DOHH2 (cell line): ENCODE measurements around the gene KRTAP4-3.

Experiments
- H3F3A ChIP-seq: fragments of 200-600 bp; sonication (generic), shearing (Covaris generic); 2 replicates; pipeline ENCODE4 v1.6.0; 2016; ENCODE audit warnings: antibody characterized with exemption, mild to moderate bottlenecking; ENCODE audit not compliant: control insufficient read depth, insufficient read depth
- H3K27ac ChIP-seq: fragments of 200-600 bp; sonication (generic); 2 replicates; pipeline ENCODE4 v1.5.1; 2014; ENCODE audit warnings: low read depth, mild to moderate bottlenecking, low read length, moderate library complexity
- H3K27me3 ChIP-seq: fragments of 200-600 bp; sonication (generic); 2 replicates; pipeline ENCODE4 v1.6.1; 2014; ENCODE audit warnings: mild to moderate bottlenecking, low read length, mixed read lengths; ENCODE audit not compliant: control insufficient read depth
- H3K36me3 ChIP-seq: fragments of 200-600 bp; sonication (generic); 2 replicates; pipeline ENCODE4 v1.6.1; 2014; ENCODE audit warnings: mild to moderate bottlenecking, low read length, moderate library complexity, mixed read lengths; ENCODE audit not compliant: control insufficient read depth
- H3K4me1 ChIP-seq: fragments of 200-600 bp; sonication (generic); 2 replicates; pipeline ENCODE4 v1.6.1; 2014; ENCODE audit warnings: mild to moderate bottlenecking, low read length, mixed read lengths; ENCODE audit not compliant: control insufficient read depth
- H3K4me2 ChIP-seq: fragments of 200-600 bp; sonication (generic); 2 replicates; pipeline ENCODE4 v1.6.0; 2014; ENCODE audit warnings: mild to moderate bottlenecking, low read length, moderate library complexity
- H3K4me3 ChIP-seq: fragments of 200-600 bp; sonication (generic); 2 replicates; pipeline ENCODE4 v1.5.1; 2014; ENCODE audit warnings: mild to moderate bottlenecking, low read length, mixed read lengths
- H3K79me2 ChIP-seq: fragments of 200-600 bp; sonication (generic); 2 replicates; pipeline ENCODE4 v1.6.1; 2014; ENCODE audit warnings: mild to moderate bottlenecking, low read length, mixed read lengths; ENCODE audit not compliant: control insufficient read depth
- H3K9me2 ChIP-seq: fragments of 200-600 bp; sonication (generic); replicated peaks from 2 replicates; pipeline ENCODE4 v1.6.1; 2014; ENCODE audit warnings: mild to moderate bottlenecking, low read length, mixed read lengths; ENCODE audit not compliant: control insufficient read depth
- H3K9me3 ChIP-seq: fragments of 200-600 bp; sonication (generic); 2 replicates; pipeline ENCODE4 v1.6.1; 2014; ENCODE audit warnings: antibody characterized with exemption, low read length, mixed read lengths; ENCODE audit not compliant: control insufficient read depth, insufficient read depth
- H4K20me1 ChIP-seq: fragments of 200-600 bp; sonication (generic); 2 replicates; pipeline ENCODE4 v1.6.0; 2014; ENCODE audit warnings: low read depth, mild to moderate bottlenecking, antibody characterized with exemption, low read length, moderate library complexity; ENCODE audit not compliant: control insufficient read depth, insufficient read depth
- EZH2phosphoT487 ChIP-seq: fragments of 200-600 bp; sonication (generic); IDR thresholded peaks from 2 replicates; pipeline ENCODE4 v1.6.1; 2017; ENCODE audit warnings: borderline replicate concordance, mild to moderate bottlenecking, antibody characterized with exemption, low read length, moderate library complexity, mixed read lengths
- TF ChIP-seq, protein P1 (sequence below): fragments of 200-600 bp; sonication (generic); IDR thresholded peaks from one replicate; pipeline ENCODE4 v1.5.1; 2014; ENCODE audit warnings: antibody characterized with exemption, mild to moderate bottlenecking, low read depth, low read length; ENCODE audit not compliant: poor library complexity, severe bottlenecking

KRTAP4-3 gene

DNA sequence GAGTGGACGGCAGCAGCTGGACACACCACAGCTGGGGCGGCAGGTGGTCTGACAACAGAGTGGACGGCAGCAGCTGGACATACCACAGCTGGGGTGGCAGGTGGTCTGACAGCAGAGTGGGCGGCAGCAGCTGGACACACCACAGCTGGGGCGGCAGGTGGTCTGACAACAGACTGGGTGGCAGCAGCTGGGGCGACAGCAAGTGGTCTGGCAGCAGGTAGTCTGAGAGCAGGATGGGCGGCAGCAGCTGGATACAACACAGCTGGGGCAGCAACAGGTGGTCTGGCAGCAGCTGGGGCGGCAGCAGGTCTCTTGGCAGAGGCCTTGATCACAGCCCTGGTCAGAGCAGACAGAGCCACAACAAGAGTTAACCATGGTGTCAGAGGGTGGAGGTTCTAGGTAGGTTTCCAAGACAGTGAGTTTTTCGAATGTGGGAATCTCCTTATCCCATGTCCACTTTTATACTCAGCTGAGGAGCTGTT, 16.5 kb upstream of the KRTAP4-3 start, which contains the start of gene KRTAP4-1:
Gene KRTAP4-1 (minus strand): TSS at position 432 of the 482 bp plus-strand sequence. CDS start 57 bp downstream, at position 375.
- TF ChIP-seq, protein P1, sequence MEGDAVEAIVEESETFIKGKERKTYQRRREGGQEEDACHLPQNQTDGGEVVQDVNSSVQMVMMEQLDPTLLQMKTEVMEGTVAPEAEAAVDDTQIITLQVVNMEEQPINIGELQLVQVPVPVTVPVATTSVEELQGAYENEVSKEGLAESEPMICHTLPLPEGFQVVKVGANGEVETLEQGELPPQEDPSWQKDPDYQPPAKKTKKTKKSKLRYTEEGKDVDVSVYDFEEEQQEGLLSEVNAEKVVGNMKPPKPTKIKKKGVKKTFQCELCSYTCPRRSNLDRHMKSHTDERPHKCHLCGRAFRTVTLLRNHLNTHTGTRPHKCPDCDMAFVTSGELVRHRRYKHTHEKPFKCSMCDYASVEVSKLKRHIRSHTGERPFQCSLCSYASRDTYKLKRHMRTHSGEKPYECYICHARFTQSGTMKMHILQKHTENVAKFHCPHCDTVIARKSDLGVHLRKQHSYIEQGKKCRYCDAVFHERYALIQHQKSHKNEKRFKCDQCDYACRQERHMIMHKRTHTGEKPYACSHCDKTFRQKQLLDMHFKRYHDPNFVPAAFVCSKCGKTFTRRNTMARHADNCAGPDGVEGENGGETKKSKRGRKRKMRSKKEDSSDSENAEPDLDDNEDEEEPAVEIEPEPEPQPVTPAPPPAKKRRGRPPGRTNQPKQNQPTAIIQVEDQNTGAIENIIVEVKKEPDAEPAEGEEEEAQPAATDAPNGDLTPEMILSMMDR, result no peak
- TF ChIP-seq EZH2phosphoT487, result no peak
- Histone ChIP-seq H4K20me1 (no peaks in the 10 kb centered on the region), H3K9me3 (no peaks in the 10 kb centered on the region), H3K4me1 (no peaks in the 10 kb centered on the region), H3K79me2 (no peaks in the 10 kb centered on the region), H3K27me3 (peaks cover 4% of the 10 kb centered on the region; the same call in 1 of the 2 replicates), H3K27ac (no peak within 1 kb of the TSS), H3K9me2 (no peaks in the 10 kb centered on the region), H3K36me3 (no peaks in the 10 kb centered on the region), H3K4me2 (no peak within 1 kb of the TSS), H3K4me3 (no peak within 1 kb of the TSS), H3F3A (no peaks in the 10 kb centered on the region)

DNA sequence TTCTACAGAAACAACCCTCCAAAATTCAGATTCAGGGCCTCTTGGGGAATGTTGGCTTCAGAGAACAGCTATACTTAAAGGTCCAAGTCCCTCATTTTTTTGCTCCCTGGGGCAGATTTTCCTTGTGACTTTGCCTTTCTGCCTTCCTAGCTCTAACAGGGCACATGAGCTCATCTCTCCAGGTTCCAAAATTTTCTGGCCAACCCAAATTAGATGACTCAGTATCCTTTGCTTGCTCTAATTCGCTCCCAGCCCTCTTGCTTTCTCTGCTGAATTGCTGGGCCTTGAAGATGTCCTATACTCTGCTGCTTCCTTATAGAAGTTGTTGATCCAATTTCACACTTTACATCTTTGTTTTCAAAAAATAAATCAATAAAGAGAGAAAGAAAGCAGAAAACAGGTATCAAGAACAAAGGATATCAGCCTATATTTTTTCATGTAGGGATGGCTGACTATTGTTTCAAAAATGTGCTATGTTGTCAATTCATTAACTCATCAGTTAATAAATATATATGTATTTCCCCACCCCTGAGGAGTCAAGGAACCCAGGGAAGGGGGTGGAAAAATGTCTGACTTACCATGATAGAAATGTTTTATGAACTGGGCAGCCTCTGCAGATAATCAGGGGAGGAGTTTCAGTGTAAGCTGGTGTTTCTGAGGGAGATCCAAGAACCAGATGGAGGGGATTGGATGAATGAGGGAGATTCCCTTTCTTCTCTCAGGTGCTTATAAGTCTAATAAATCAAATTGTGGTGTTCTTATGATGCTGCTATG, 11.0 kb upstream of the KRTAP4-3 start:
- no peak overlapping the region for H3K4me3 ChIP-seq
- no peaks in the 10 kb centered on the region for H4K20me1 ChIP-seq
- no peaks in the 10 kb centered on the region for H3K79me2 ChIP-seq

DNA sequence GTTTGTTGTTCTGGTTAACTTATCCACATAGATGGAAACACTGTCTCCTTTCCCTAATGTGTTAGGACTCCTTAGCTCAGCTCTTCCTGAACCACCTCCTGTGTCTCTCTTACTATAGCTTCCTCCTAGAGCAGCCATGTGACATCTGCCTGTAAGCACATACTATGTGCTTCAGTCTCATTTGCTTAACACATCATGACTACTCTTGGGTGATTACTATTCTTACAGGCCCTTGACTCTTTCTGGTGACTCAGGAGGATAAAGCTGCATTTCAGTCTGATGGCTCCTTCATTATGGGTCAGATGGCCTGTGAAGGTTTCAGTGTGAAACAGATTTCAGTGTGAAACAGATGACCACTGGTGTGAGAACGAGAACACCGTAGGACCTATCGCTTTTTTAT, 10.3 kb upstream of the KRTAP4-3 start:
- Histone ChIP-seq H3K4me3 (no peak overlapping the region), H3K79me2 (no peaks in the 10 kb centered on the region), H4K20me1 (no peaks in the 10 kb centered on the region), H3K27ac (no peak overlapping the region), H3K9me3 (no peaks in the 10 kb centered on the region), H3K4me1 (peaks cover 8% of the 10 kb centered on the region), H3K4me2 (no peak overlapping the region), H3K27me3 (peaks cover 14% of the 10 kb centered on the region), H3K9me2 (no peaks in the 10 kb centered on the region), H3F3A (no peaks in the 10 kb centered on the region), H3K36me3 (no peaks in the 10 kb centered on the region)
- no peak for TF ChIP-seq EZH2phosphoT487
- TF ChIP-seq, protein P1, result no peak

More for the DNA sequence above, 11.0 kb upstream of the KRTAP4-3 start:
- Histone ChIP-seq H3K4me1 (peaks cover 8% of the 10 kb centered on the region), H3K9me3 (no peaks in the 10 kb centered on the region), H3K36me3 (no peaks in the 10 kb centered on the region), H3K9me2 (no peaks in the 10 kb centered on the region), H3K27ac (no peak overlapping the region), H3K27me3 (peaks cover 14% of the 10 kb centered on the region), H3F3A (no peaks in the 10 kb centered on the region), H3K4me2 (no peak overlapping the region)
- TF ChIP-seq, protein P1, result no peak
- no peak for TF ChIP-seq EZH2phosphoT487
